Lung (tissue), 12 donors: Measurements from ENCODE around the gene CCNL1. TPM values are rescaled to one million over a fixed set of nuclear protein-coding genes. Genes with fewer than 3 reads are reported as not detected.
A peak's percentile ranks its signal among the peaks of the same experiment; 100 is the strongest.

Experiments
- ATAC-seq: fragments of 200-7000 bp; cut with Tn5 transposase; one replicate; pipeline ENCODE4 v1.9.1; 2020; ENCODE audit warnings: moderate number of reproducible peaks; ENCODE audit not compliant: insufficient read depth, low FRiP score
- DNase-seq, 3 donors: peaks; one replicate each; pipeline ENCODE4 v3.0.0-alpha.2; 2013 to 2017
- H3K27ac ChIP-seq, 2 donors: one replicate each; pipeline ENCODE4 v1.5.1; 2013; ENCODE audit warnings: mild to moderate bottlenecking in 2 of 2, moderate library complexity in 2 of 2, control low read depth in 1 of 2, inconsistent platforms in 1 of 2, low read depth in 1 of 2, low read length in 1 of 2
- H3K27me3 ChIP-seq, 3 donors: one replicate each; pipeline ENCODE4 v1.5.1; 2013; ENCODE audit warnings: low read length in 2 of 3; ENCODE audit not compliant: control insufficient read depth in 3 of 3, insufficient read depth in 3 of 3
- H3K36me3 ChIP-seq, 4 donors: one replicate each; pipeline ENCODE4 v1.5.1; 2013; ENCODE audit warnings: low read length in 4 of 4, mild to moderate bottlenecking in 1 of 4, moderate library complexity in 1 of 4; ENCODE audit not compliant: control insufficient read depth in 4 of 4, insufficient read depth in 4 of 4
- H3K4me1 ChIP-seq, 5 donors: one replicate each; pipeline ENCODE4 v1.5.1; 2013; ENCODE audit warnings: low read length in 5 of 5, mild to moderate bottlenecking in 2 of 5, moderate library complexity in 1 of 5; ENCODE audit not compliant: control insufficient read depth in 5 of 5, insufficient read depth in 5 of 5
- H3K4me3 ChIP-seq: one replicate; pipeline ENCODE4 v1.5.1; 2013; ENCODE audit warnings: mild to moderate bottlenecking, control low read depth, moderate library complexity
- H3K9ac ChIP-seq, 2 donors: one replicate each; pipeline ENCODE4 v1.5.1; 2013; ENCODE audit warnings: low read length in 2 of 2, control low read depth in 1 of 2; ENCODE audit not compliant: insufficient read depth in 1 of 2
- H3K9me3 ChIP-seq, 4 donors: one replicate each; pipeline ENCODE4 v1.5.1; 2013; ENCODE audit warnings: low read length in 3 of 4, mild to moderate bottlenecking in 1 of 4, moderate library complexity in 1 of 4; ENCODE audit not compliant: control insufficient read depth in 4 of 4, insufficient read depth in 3 of 4
- CTCF ChIP-seq: IDR thresholded peaks from 2 replicates; pipeline ENCODE4 v1.5.1; 2012; ENCODE audit warnings: mild to moderate bottlenecking; ENCODE audit errors: control extremely low read depth, extremely low read depth
- WGBS, 2 donors: extraction: QIAGEN DNeasy Blood & Tissue Kit; methylation state at CpG; one replicate each; pipeline ENCODE4 v1.1.7; 2013; 5-methylcytosine and 5-hydroxymethylcytosine counted together
- polyA plus RNA-seq, 2 donors: library from polyadenylated mRNA; stranded (reverse); fragments of 200-250 nt; gene quantifications; one replicate each; pipeline ENCODE4 v1.2.1, GENCODE V29; 2013
- total RNA-seq, 2 donors: library from RNA; depleted of rRNA in 1 of 2; stranded (reverse); fragments of >200 nt in 1 of 2; gene quantifications; one replicate each; pipeline ENCODE4 v1.2.1, GENCODE V29; 2014 to 2021
- donor health status: control.
- donor health status: control.
- donor health status: Bipolar disorder and iron deficiency.
- donor health status: healthy.
- donor health status: DM: yes; HTN: yes; CAD: no.

Gene CCNL1
- total and polyA plus RNA-seq, 4 donors = 91.1 to 383 (median 110) TPM

DNA sequence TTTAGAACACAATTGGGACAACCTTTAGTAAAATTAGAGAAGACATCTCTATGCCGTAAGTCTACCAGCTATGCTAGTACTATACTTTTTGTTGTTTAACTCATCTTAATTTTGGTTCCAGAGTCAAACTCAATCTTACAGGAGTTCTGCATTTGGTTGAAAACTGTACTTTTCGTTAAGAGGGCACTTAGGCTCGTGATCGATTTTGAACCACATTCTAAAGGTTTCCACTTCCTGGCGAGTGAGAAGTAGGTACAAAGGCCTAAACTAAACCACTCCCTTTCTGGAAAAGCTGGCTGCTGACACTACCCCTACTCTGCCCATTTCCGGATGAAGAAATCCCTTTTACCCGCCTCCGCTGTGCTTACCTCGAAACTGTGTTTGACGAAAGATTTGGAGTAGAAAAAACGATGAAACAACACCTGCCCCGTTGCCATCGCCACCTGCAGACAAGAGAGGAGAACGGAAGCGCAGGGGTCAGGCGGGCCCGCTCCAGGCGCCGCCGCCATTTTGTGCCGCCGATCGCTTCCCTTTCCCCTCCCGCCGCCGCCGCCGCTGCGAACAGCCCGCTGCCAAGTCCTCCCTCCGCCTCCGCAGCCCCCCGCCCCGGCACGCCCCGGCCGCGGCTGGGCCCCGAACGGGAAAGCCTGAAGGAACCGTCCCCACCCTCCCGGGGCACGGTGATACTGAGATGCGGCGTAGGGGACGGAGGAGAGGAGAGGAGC lies 748 bp downstream of the CCNL1 start:
- H3K4me3 ChIP-seq = peak overlapping the region; percentile 82
- ATAC-seq = peak; percentile 45
- H3K4me1 ChIP-seq = peaks cover 2 to 56% (median 24%) of the 10 kb centered on the region in 5 donors
- no peaks in the 10 kb centered on the region for H3K27me3 ChIP-seq
- WGBS, 2 donors = 1% methylated on average over 44 to 46 of the region's 46 CpGs
- H3K27ac ChIP-seq = peak overlapping the region; percentile 89 to 100
- peak overlapping the region; percentile 95 to 96 for H3K9ac ChIP-seq
- peak; percentile 68 to 76 (median 76) for DNase-seq
- no peaks in the 10 kb centered on the region for H3K9me3 ChIP-seq
- TF ChIP-seq CTCF = no peak
- peaks cover 4 to 35% (median 16%) of the 10 kb centered on the region in 4 donors for H3K36me3 ChIP-seq

DNA sequence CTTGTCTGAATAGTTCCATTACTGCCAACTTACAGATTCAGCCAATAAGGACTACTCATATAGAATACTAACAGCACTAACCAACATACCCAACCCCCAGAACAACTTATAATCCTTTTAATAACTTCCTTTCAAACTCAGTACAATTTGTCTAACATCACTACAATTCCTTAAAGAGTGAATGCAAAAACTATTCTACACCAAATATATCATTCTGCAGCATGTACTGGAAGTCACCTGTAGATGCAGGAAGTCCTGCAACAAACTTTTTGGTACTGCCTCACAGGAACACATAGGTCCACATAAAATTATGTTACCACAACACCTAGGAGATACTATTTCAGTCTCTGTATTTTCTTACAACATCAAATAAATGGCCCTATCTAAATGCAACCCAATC lies 2.1 kb downstream of the CCNL1 start:
- peaks cover under 1 to 57% (median 24%) of the 10 kb centered on the region in 5 donors for H3K4me1 ChIP-seq
- no peak overlapping the region for H3K27ac ChIP-seq

GRCh38 chr3:157156837-157157635 lies 2.9 kb downstream of the CCNL1 start:
- WGBS, 2 donors = 47 to 63% methylated on average over 7 of the region's 7 CpGs
- DNase-seq = no peak
- peaks cover 0 to 57% (median 24%) of the 10 kb centered on the region in 5 donors for H3K4me1 ChIP-seq

More for the DNA sequence above, 2.1 kb downstream of the CCNL1 start:
- TF ChIP-seq CTCF = no peak
- H3K27me3 ChIP-seq = no peaks in the 10 kb centered on the region
- peak overlapping the region in 1 of 2 donors; percentile 95 for H3K9ac ChIP-seq
- no peak overlapping the region for H3K4me3 ChIP-seq
- ATAC-seq (no peak), DNase-seq (no peak)
- H3K9me3 ChIP-seq = no peaks in the 10 kb centered on the region
- peaks cover 4 to 45% (median 24%) of the 10 kb centered on the region in 4 donors for H3K36me3 ChIP-seq

More at GRCh38 chr3:157156837-157157635, 2.9 kb downstream of the CCNL1 start:
- Histone ChIP-seq H3K36me3 (peaks cover 4 to 53% (median 30%) of the 10 kb centered on the region in 4 donors), H3K27ac (no peak overlapping the region), H3K27me3 (no peaks in the 10 kb centered on the region), H3K9ac (no peak overlapping the region), H3K9me3 (no peaks in the 10 kb centered on the region), H3K4me3 (no peak overlapping the region)
- TF ChIP-seq CTCF = no peak
- no peak for ATAC-seq
